Activated CD4-positive, alpha-beta memory T cell treated with anti-CD3 and anti-CD28 coated beads for 36 hours (primary cell): ENCODE results near the gene FREM3. TPM values are rescaled to one million over a fixed set of nuclear protein-coding genes. Genes with fewer than 3 reads are reported as not detected.
"Not testable (repeated sequence)": the region's sequence is repeated elsewhere in the genome, so short reads cannot be mapped to it uniquely, and the experiment has no call there.

Experiments
- CTCF ChIA-PET: fragments of 350-600 bp; sonication (Branson Sonifier 250); formaldehyde crosslinking; loops from one replicate; lab custom pipeline; 2021; ENCODE audit warnings: antibody characterized with exemption, inconsistent platforms; lab: Charles Lee
- POLR2A ChIA-PET: fragments of 350-600 bp; sonication (Branson Sonifier 250); formaldehyde crosslinking; loops from one replicate; lab custom pipeline; 2021; ENCODE audit warnings: antibody characterized with exemption; lab: Charles Lee
- DNase-seq: peaks from one replicate; pipeline ENCODE4 v3.0.0-alpha.2; 2020
- H3K27ac Mint-ChIP-seq: one replicate; pipeline ENCODE4 v1.8.0; 2021; ENCODE audit warnings: mixed read lengths
- H3K27me3 Mint-ChIP-seq: one replicate; pipeline ENCODE4 v1.8.0; 2021; ENCODE audit warnings: mixed read lengths
- H3K36me3 Mint-ChIP-seq: one replicate; pipeline ENCODE4 v1.8.0; 2021; ENCODE audit warnings: mixed read lengths
- H3K4me1 Mint-ChIP-seq: one replicate; pipeline ENCODE4 v1.8.0; 2021; ENCODE audit warnings: low read depth, mixed read lengths
- H3K4me3 Mint-ChIP-seq: one replicate; pipeline ENCODE4 v1.8.0; 2021; ENCODE audit warnings: mild to moderate bottlenecking, mixed read lengths
- H3K9me3 Mint-ChIP-seq: one replicate; pipeline ENCODE4 v1.8.0; 2021; ENCODE audit warnings: mixed read lengths
- intact Hi-C: fragments of 100-400 bp; cut with micrococcal nuclease; formaldehyde crosslinking; loops from one replicate; pipeline ENCODE4 v1.15.1; 2023
- total RNA-seq, 2 experiments: library from RNA; stranded (reverse); gene quantifications; one replicate each; pipeline ENCODE4 v1.2.3, GENCODE V29; 2021

Gene FREM3
- not detected for total RNA-seq

GRCh38 chr4:143700416-143701352, at the start of gene FREM3:
TSS of gene FREM3 (minus strand) at chr4:143700675. CDS start at chr4:143700675, 0 bp downstream.
- peaks cover 2% of the 10 kb centered on the region for H3K9me3 Mint-ChIP-seq
- peak within 1 kb of the TSS; percentile 51 for H3K4me3 Mint-ChIP-seq
- peaks cover 9% of the 10 kb centered on the region for H3K4me1 Mint-ChIP-seq
- no peak within 1 kb of the TSS for H3K27ac Mint-ChIP-seq
- CTCF ChIA-PET: no interaction called here
- POLR2A ChIA-PET: interaction anchor here (0.6 kb wide), 1 partner anchor 142 kb away, joined by 3 read pairs; no protein-coding TSS in a partner anchor
- no peaks in the 10 kb centered on the region for H3K36me3 Mint-ChIP-seq
- intact Hi-C loops: no loop called here
- peak; percentile 9 for DNase-seq
- peaks cover 43% of the 10 kb centered on the region for H3K27me3 Mint-ChIP-seq

GRCh38 chr4:143745874-143746273, 45.4 kb upstream of the FREM3 start:
- POLR2A ChIA-PET: no interaction called here

GRCh38 chr4:143743591-143743990, 43.1 kb upstream of the FREM3 start:
- Mint-ChIP-seq H3K27ac (no peak overlapping the region), H3K36me3 (no peaks in the 10 kb centered on the region), H3K27me3 (no peaks in the 10 kb centered on the region), H3K4me3 (no peak overlapping the region), H3K9me3 (no peaks in the 10 kb centered on the region), H3K4me1 (no peaks in the 10 kb centered on the region)
- intact Hi-C loops: no loop called here
- ChIA-PET CTCF (no interaction called here), POLR2A (no interaction called here)
- DNase-seq: no peak

More at GRCh38 chr4:143745874-143746273, 45.4 kb upstream of the FREM3 start:
- DNase-seq: no peak
- intact Hi-C loops: no loop called here
- H3K4me3 Mint-ChIP-seq: no peak overlapping the region
- no peak overlapping the region for H3K27ac Mint-ChIP-seq
- no peaks in the 10 kb centered on the region for H3K9me3 Mint-ChIP-seq
- H3K4me1 Mint-ChIP-seq: no peaks in the 10 kb centered on the region
- H3K36me3 Mint-ChIP-seq: no peaks in the 10 kb centered on the region
- CTCF ChIA-PET: no interaction called here
- no peaks in the 10 kb centered on the region for H3K27me3 Mint-ChIP-seq

- Mint-ChIP-seq H3K9me3 (no peaks in the 10 kb centered on the region), H3K36me3 (no peaks in the 10 kb centered on the region), H3K27me3 (no peaks in the 10 kb centered on the region), H3K4me3 (no peak overlapping the region), H3K27ac (no peak overlapping the region), H3K4me1 (no peaks in the 10 kb centered on the region)
- DNase-seq: no peak
- intact Hi-C loops: no loop called here
- ChIA-PET CTCF (no interaction called here), POLR2A (no interaction called here)
These were observed 42.4 kb upstream of the FREM3 start for GRCh38 chr4:143742834-143743233.

- H3K4me1 Mint-ChIP-seq: no peaks in the 10 kb centered on the region
- no peak overlapping the region for H3K4me3 Mint-ChIP-seq
- no peaks in the 10 kb centered on the region for H3K9me3 Mint-ChIP-seq
- H3K36me3 Mint-ChIP-seq: no peaks in the 10 kb centered on the region
- no peak overlapping the region for H3K27ac Mint-ChIP-seq
- DNase-seq: no peak
- ChIA-PET POLR2A (no interaction called here), CTCF (no interaction called here)
- no peaks in the 10 kb centered on the region for H3K27me3 Mint-ChIP-seq
- intact Hi-C loops: no loop called here
These were observed 36.4 kb upstream of the FREM3 start for GRCh38 chr4:143736861-143737260.

GRCh38 chr4:143736061-143736460, 35.6 kb upstream of the FREM3 start:
- DNase-seq, H3K27ac Mint-ChIP-seq, H3K4me3 Mint-ChIP-seq, intact Hi-C loops, H3K27me3 Mint-ChIP-seq, H3K36me3 Mint-ChIP-seq, H3K9me3 Mint-ChIP-seq, H3K4me1 Mint-ChIP-seq, CTCF ChIA-PET, POLR2A ChIA-PET: not testable (repeated sequence)

- Mint-ChIP-seq H3K27ac (no peak overlapping the region), H3K4me3 (no peak overlapping the region), H3K27me3 (no peaks in the 10 kb centered on the region), H3K36me3 (no peaks in the 10 kb centered on the region), H3K9me3 (no peaks in the 10 kb centered on the region), H3K4me1 (no peaks in the 10 kb centered on the region)
- ChIA-PET POLR2A (no interaction called here), CTCF (no interaction called here)
- intact Hi-C loops: no loop called here
- no peak for DNase-seq
These were observed 27.7 kb upstream of the FREM3 start for GRCh38 chr4:143728166-143728565.

- Mint-ChIP-seq H3K4me1 (no peaks in the 10 kb centered on the region), H3K27me3 (no peaks in the 10 kb centered on the region), H3K9me3 (no peaks in the 10 kb centered on the region), H3K27ac (no peak overlapping the region), H3K36me3 (no peaks in the 10 kb centered on the region), H3K4me3 (no peak overlapping the region)
- CTCF ChIA-PET: no interaction called here
- no peak for DNase-seq
- POLR2A ChIA-PET: no interaction called here
- intact Hi-C loops: no loop called here
These were observed 26.2 kb upstream of the FREM3 start for GRCh38 chr4:143726714-143727113.

- Mint-ChIP-seq H3K4me1 (no peaks in the 10 kb centered on the region), H3K27ac (no peak overlapping the region), H3K9me3 (no peaks in the 10 kb centered on the region), H3K4me3 (no peak overlapping the region), H3K36me3 (no peaks in the 10 kb centered on the region), H3K27me3 (no peaks in the 10 kb centered on the region)
- POLR2A ChIA-PET: no interaction called here
- DNase-seq: no peak
- intact Hi-C loops: no loop called here
- CTCF ChIA-PET: no interaction called here
These were observed 20.8 kb upstream of the FREM3 start for GRCh38 chr4:143721317-143721716.

- H3K4me1 Mint-ChIP-seq, intact Hi-C loops, H3K36me3 Mint-ChIP-seq, H3K27me3 Mint-ChIP-seq, H3K4me3 Mint-ChIP-seq, DNase-seq, POLR2A ChIA-PET, H3K9me3 Mint-ChIP-seq, H3K27ac Mint-ChIP-seq, CTCF ChIA-PET: not testable (repeated sequence)
These were observed 18.3 kb upstream of the FREM3 start for GRCh38 chr4:143718748-143719147.

- H3K27me3 Mint-ChIP-seq: no peaks in the 10 kb centered on the region
- no peak for DNase-seq
- H3K36me3 Mint-ChIP-seq: no peaks in the 10 kb centered on the region
- intact Hi-C loops: no loop called here
- CTCF ChIA-PET: no interaction called here
- POLR2A ChIA-PET: no interaction called here
- no peak overlapping the region for H3K4me3 Mint-ChIP-seq
- no peaks in the 10 kb centered on the region for H3K9me3 Mint-ChIP-seq
- H3K4me1 Mint-ChIP-seq: no peaks in the 10 kb centered on the region
- no peak overlapping the region for H3K27ac Mint-ChIP-seq
These were observed 13.6 kb upstream of the FREM3 start for GRCh38 chr4:143713955-143714625.

- POLR2A ChIA-PET: no interaction called here
These were observed 13.1 kb upstream of the FREM3 start for GRCh38 chr4:143713553-143713952.

More at GRCh38 chr4:143713553-143713952, 13.1 kb upstream of the FREM3 start:
- DNase-seq: no peak
- Mint-ChIP-seq H3K4me3 (no peak overlapping the region), H3K27ac (no peak overlapping the region), H3K4me1 (no peaks in the 10 kb centered on the region), H3K36me3 (no peaks in the 10 kb centered on the region), H3K9me3 (no peaks in the 10 kb centered on the region), H3K27me3 (no peaks in the 10 kb centered on the region)
- CTCF ChIA-PET: no interaction called here
- intact Hi-C loops: no loop called here
